Measurements from ENCODE around the gene ARHGAP23. TPM values are rescaled to one million over a fixed set of nuclear protein-coding genes. Genes with fewer than 3 reads are reported as not detected.

Gene ARHGAP23
- total RNA-seq, 1 experiment from 2014 or later = 97.9 TPM

- peaks cover 2% of the 10 kb centered on the region for H3K79me1 ChIP-seq (ENCODE audit: insufficient read depth, low read depth, low read length, poor library complexity, severe bottlenecking)
- H3K4me1 Mint-ChIP-seq = peaks cover 52 to 61% of the 10 kb centered on the region in 2 experiments
- peak overlapping the region in 2 of 3 experiments; percentile 84 to 92; a peak in 6 of 7 replicates for H3K27ac Mint-ChIP-seq
- H2AK5ac ChIP-seq (ENCODE audit: insufficient read length, low read length) = no peak overlapping the region
- no peaks in the 10 kb centered on the region for H3K27me3 ChIP-seq (ENCODE audit: insufficient read depth, low read length)
- peak overlapping the region; percentile 14 for H3K9ac ChIP-seq (ENCODE audit: extremely low read depth, insufficient read length, low read length)
- peaks cover 24% of the 10 kb centered on the region; the same call in 1 of the 2 replicates for H3K4me1 ChIP-seq (ENCODE audit: insufficient read depth, low read length)
- peak overlapping the region; percentile 57 for H3K4me2 ChIP-seq (ENCODE audit: insufficient read depth, insufficient read length, low read length)
- peaks cover 19% of the 10 kb centered on the region for H3K23me2 ChIP-seq (ENCODE audit: insufficient read length, low read depth, low read length, poor library complexity, severe bottlenecking)
- no CpG with 5 or more reads among the region's 8 CpGs for WGBS (ENCODE audit: extremely low coverage, insufficient read length, low lambda C conversion rate)
- peak overlapping the region; percentile 69 to 75; a peak in 4 of 5 replicates for H3K4me3 Mint-ChIP-seq
- no peak overlapping the region for H2BK12ac ChIP-seq (ENCODE audit: insufficient read length, low read depth, low read length)
- H3K4ac ChIP-seq (ENCODE audit: low read depth, low read length) = no peak overlapping the region
- no peaks in the 10 kb centered on the region for H3K9me3 ChIP-seq (ENCODE audit: control insufficient read depth, low read depth, low read length)
- H3K23ac ChIP-seq (ENCODE audit: insufficient read length, low read depth, low read length) = no peak overlapping the region
- H2BK5ac ChIP-seq (ENCODE audit: insufficient read length, low read length) = no peak overlapping the region
- H4K91ac ChIP-seq (ENCODE audit: insufficient read length, low read depth, low read length) = no peak overlapping the region
- peak overlapping the region; percentile 30 for H3K27ac ChIP-seq (ENCODE audit: insufficient read length, low read depth, low read length)
- peaks cover 6 to 27% (median 9%) of the 10 kb centered on the region in 3 experiments for H3K36me3 Mint-ChIP-seq (ENCODE audit: insufficient read depth in 1 of 3, low read depth in 3 of 3)
- no peak overlapping the region for H2BK120ac ChIP-seq (ENCODE audit: low read depth, low read length, poor library complexity, severe bottlenecking)
- no peak for TF ChIP-seq CTCF (conservative IDR thresholded peaks at IDR 0.05)
- no peak overlapping the region for H4K8ac ChIP-seq (replicated peaks; ENCODE audit: insufficient read length, low read depth, low read length)
- no peaks in the 10 kb centered on the region for H3K9me3 Mint-ChIP-seq
- H3K79me2 ChIP-seq (ENCODE audit: insufficient read depth, low read length) = peaks cover 26% of the 10 kb centered on the region; the same call in 1 of the 2 replicates
- H2BK15ac ChIP-seq (ENCODE audit: low read depth, low read length) = no peak overlapping the region
- H4K5ac ChIP-seq (ENCODE audit: insufficient read length, low read depth, low read length) = no peak overlapping the region
- no peak overlapping the region for H3T11ph ChIP-seq (ENCODE audit: low read length)
- no peak overlapping the region for H2AFZ ChIP-seq (ENCODE audit: low read length)
- H2BK20ac ChIP-seq (ENCODE audit: low read depth, low read length, poor library complexity, severe bottlenecking) = no peak overlapping the region
- H3K18ac ChIP-seq (ENCODE audit: insufficient read length, low read depth, low read length) = no peak overlapping the region
- no peaks in the 10 kb centered on the region; the same call in 1 of the 2 replicates for H3K27me3 Mint-ChIP-seq (ENCODE audit: low read depth)
- H4K20me1 ChIP-seq (ENCODE audit: control insufficient read depth, insufficient read depth, insufficient read length) = peaks cover 7% of the 10 kb centered on the region
- no peak overlapping the region for H3K56ac ChIP-seq (ENCODE audit: insufficient read length, low read depth, low read length)
- peak; percentile 71 for DNase-seq
- 0 out of 2 replicates have a peak overlapping the region, but pooled peaks have one; percentile 0 for H3K14ac ChIP-seq (ENCODE audit: insufficient read depth, low read length)
These were observed 27.1 kb downstream of the ARHGAP23 start for GRCh38 chr17:38455288-38455915.
